ENCODE results near the gene SELENOI. TPM values are rescaled to one million over a fixed set of nuclear protein-coding genes. Genes with fewer than 3 reads are reported as not detected.
"Not testable (repeated sequence)": the region's sequence is repeated elsewhere in the genome, so short reads cannot be mapped to it uniquely, and the experiment has no call there.

SELENOI gene
- total RNA-seq, 4 donors from 2014 or later: 13.5 to 22.2 (median 17.1) TPM

DNA sequence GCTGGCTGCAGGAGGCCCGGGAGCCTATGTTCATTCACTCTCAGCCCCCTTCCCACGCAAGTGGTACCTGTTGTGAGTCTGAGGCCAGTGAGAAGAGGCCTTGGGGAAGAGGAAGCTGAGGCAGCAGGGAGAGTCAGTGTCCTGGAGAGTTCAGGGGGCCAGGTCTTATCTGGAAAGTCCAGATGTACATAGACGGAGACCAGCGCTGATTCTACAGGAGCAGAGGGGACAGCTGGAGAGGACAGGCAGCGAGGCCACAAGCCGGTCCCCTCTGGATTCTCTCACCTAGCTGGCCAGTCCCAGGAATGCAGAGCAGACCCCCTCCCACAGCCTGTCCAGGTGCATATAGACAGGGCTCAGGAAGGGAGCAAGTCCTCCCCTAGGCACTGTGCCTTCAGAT, 29.1 kb upstream of the SELENOI start:
- Histone ChIP-seq H3K9me3 (no peaks in the 10 kb centered on the region), H3K4me1 (no peaks in the 10 kb centered on the region), H3K27me3 (no peaks in the 10 kb centered on the region), H3K4me3 (no peak overlapping the region), H3K27ac (no peak overlapping the region), H3K36me3 (no peaks in the 10 kb centered on the region)
- 81 to 90% methylated on average over 6 of the region's 6 CpGs for WGBS, 2 donors
- DNase-seq (ENCODE audit: low spot score in 2 of 2): no peak
- no peak for TF ChIP-seq EP300 (IDR thresholded peaks at IDR 0.05)
- TF ChIP-seq, protein P1, sequence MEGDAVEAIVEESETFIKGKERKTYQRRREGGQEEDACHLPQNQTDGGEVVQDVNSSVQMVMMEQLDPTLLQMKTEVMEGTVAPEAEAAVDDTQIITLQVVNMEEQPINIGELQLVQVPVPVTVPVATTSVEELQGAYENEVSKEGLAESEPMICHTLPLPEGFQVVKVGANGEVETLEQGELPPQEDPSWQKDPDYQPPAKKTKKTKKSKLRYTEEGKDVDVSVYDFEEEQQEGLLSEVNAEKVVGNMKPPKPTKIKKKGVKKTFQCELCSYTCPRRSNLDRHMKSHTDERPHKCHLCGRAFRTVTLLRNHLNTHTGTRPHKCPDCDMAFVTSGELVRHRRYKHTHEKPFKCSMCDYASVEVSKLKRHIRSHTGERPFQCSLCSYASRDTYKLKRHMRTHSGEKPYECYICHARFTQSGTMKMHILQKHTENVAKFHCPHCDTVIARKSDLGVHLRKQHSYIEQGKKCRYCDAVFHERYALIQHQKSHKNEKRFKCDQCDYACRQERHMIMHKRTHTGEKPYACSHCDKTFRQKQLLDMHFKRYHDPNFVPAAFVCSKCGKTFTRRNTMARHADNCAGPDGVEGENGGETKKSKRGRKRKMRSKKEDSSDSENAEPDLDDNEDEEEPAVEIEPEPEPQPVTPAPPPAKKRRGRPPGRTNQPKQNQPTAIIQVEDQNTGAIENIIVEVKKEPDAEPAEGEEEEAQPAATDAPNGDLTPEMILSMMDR (IDR thresholded peaks at IDR 0.05): no peak
- no peak for TF ChIP-seq POLR2A (IDR thresholded peaks at IDR 0.05)

DNA sequence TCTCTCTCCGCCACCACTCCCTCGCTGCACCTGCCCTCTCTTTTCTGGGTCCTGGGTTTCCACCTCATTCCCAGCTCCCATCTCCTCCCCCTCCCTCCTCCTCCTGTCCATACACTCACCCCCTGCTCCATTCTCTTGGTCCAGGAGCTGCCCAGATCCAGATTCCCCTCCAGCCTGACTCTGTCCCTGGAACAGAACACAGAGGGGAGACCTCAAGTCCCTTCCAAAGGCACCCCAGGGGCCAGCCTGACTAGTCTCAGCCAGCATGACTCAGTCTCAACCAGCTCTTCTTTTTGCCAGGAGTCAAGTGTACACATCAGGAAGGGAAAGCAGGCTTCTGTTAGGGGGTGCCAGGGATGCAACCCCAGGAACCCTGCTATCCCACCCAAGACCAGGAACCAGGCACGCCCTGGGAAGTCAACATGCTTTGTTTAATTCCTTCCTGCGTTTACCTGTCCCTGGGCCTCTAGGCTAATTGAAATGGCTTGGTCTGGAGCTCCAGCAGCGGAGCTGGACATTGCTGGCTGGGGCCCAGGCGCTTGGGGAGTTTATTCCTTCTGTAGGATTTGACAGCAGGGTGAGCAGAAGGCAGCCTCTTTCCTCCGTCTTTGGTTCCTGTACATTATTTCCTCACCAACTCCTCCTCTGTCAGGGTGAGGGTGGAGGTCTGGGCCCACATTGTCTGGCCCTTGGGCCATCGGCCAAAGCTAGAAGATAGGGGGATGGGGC, 28.4 kb upstream of the SELENOI start:
- no peak overlapping the region for H3K27ac ChIP-seq
- whole genome bisulfite sequencing, 2 donors: 87 to 89% methylated on average over 8 of the region's 8 CpGs
- no peak overlapping the region for H3K4me3 ChIP-seq
- H3K4me1 ChIP-seq: no peaks in the 10 kb centered on the region
- no peaks in the 10 kb centered on the region for H3K9me3 ChIP-seq
- TF ChIP-seq EP300 (IDR thresholded peaks at IDR 0.05) (no peak), POLR2A (IDR thresholded peaks at IDR 0.05) (no peak)
- TF ChIP-seq, protein P1 (IDR thresholded peaks at IDR 0.05): no peak
- H3K27me3 ChIP-seq: no peaks in the 10 kb centered on the region
- no peaks in the 10 kb centered on the region for H3K36me3 ChIP-seq
- no peak for DNase-seq (ENCODE audit: low spot score in 2 of 2)

DNA sequence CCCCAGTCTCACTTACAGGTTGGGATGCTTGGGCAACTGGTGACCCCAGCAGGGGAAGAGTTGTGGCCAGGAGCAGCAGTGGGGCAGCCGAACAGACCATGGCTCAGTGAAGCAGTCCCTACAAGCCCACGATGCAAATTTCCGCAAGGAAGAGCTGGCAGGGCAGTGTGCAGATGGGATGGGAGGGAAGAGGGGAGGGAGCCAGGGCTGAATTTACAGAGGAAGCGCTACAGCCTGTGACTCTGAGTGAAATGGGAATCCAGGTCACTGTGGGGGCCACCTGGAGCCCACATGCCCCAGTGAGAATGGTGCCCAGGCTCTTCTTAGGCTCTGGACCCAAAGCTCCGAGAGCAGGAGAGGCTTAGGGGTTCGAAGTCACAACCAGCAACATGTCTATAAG, 27.0 kb upstream of the SELENOI start:
- Histone ChIP-seq H3K4me1 (no peaks in the 10 kb centered on the region), H3K27me3 (no peaks in the 10 kb centered on the region), H3K4me3 (no peak overlapping the region), H3K9me3 (no peaks in the 10 kb centered on the region), H3K36me3 (no peaks in the 10 kb centered on the region), H3K27ac (no peak overlapping the region)
- TF ChIP-seq EP300 (IDR thresholded peaks at IDR 0.05) (no peak), POLR2A (IDR thresholded peaks at IDR 0.05) (no peak)
- TF ChIP-seq, protein P1 (IDR thresholded peaks at IDR 0.05): no peak
- WGBS, 2 donors: 56 to 57% methylated on average over 6 of the region's 6 CpGs
- DNase-seq (ENCODE audit: low spot score in 2 of 2): no peak

DNA sequence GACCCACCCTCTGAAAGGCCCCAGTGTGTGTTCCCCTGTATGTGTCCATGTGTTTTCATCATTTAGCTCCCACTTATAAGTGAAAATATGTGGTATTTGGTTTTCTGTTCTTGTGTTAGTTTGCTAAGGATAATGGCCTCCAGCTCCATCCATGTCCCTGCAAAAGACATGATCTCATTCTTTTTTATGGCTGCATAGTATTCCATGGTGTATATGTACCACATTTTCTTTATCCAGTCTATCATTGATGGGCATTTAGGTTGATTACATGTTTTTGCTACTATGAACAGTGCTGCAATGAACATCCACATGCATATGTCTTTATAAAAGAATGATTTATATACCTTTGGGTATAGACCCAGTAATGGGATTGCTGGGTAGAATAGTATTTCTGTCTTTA, 21.5 kb upstream of the SELENOI start:
- not testable (repeated sequence) for H3K4me3 ChIP-seq

DNA sequence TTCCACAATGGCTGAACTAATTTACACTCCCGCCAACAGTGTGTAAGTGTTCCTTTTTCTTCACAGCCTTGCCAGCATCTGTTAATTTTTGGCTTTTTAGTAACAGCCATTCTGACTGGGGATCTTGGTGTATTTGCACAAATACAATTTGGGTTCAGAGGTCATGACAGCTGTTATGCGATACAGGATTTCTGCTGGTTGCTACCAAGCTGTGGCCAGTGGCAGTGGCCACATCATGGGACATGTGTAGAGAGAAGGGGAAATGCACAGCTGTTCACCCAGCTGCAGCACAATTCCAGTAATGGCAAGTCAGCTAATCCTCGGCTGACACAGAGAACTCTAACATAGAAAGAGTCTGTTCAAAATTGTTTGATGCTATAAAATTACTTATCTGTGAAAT, 21.0 kb upstream of the SELENOI start:
- Histone ChIP-seq H3K27me3 (no peaks in the 10 kb centered on the region), H3K4me1 (peaks cover 0 to 4% (median 2%) of the 10 kb centered on the region in 4 donors), H3K9me3 (no peaks in the 10 kb centered on the region), H3K36me3 (no peaks in the 10 kb centered on the region), H3K4me3 (no peak overlapping the region), H3K27ac (no peak overlapping the region)
- no peak for DNase-seq (ENCODE audit: low spot score in 2 of 2)
- TF ChIP-seq, protein P1 (IDR thresholded peaks at IDR 0.05): no peak
- no peak for TF ChIP-seq POLR2A (IDR thresholded peaks at IDR 0.05)
- TF ChIP-seq EP300 (IDR thresholded peaks at IDR 0.05): no peak
- WGBS, 2 donors: 55 to 65% methylated on average over 3 of the region's 3 CpGs

More for the DNA sequence above, 21.5 kb upstream of the SELENOI start:
- H3K27ac ChIP-seq; DNase-seq (ENCODE audit: low spot score in 2 of 2); H3K36me3 ChIP-seq; H3K9me3 ChIP-seq; H3K27me3 ChIP-seq; H3K4me1 ChIP-seq: not testable (repeated sequence)
